Measurements from ENCODE around the gene IPO9. TPM values are rescaled to one million over a fixed set of nuclear protein-coding genes. Genes with fewer than 3 reads are reported as not detected.

Gene IPO9
- total RNA-seq, 1 donor from 2014 or later, result 47.1 TPM

GRCh38 chr1:201793306-201793925, 35.5 kb upstream of the IPO9 start:
- Mint-ChIP-seq H3K4me1 (ENCODE audit: low read depth) (peaks cover 58% of the 10 kb centered on the region), H3K36me3 (ENCODE audit: low read depth) (peaks cover 66% of the 10 kb centered on the region), H3K27ac (ENCODE audit: unreplicated experiment) (no peak overlapping the region), H3K4me3 (ENCODE audit: unreplicated experiment) (no peak overlapping the region), H3K9me3 (ENCODE audit: low read depth) (no peaks in the 10 kb centered on the region), H3K27me3 (ENCODE audit: low read depth) (no peaks in the 10 kb centered on the region)
- TF ChIP-seq, protein P1, sequence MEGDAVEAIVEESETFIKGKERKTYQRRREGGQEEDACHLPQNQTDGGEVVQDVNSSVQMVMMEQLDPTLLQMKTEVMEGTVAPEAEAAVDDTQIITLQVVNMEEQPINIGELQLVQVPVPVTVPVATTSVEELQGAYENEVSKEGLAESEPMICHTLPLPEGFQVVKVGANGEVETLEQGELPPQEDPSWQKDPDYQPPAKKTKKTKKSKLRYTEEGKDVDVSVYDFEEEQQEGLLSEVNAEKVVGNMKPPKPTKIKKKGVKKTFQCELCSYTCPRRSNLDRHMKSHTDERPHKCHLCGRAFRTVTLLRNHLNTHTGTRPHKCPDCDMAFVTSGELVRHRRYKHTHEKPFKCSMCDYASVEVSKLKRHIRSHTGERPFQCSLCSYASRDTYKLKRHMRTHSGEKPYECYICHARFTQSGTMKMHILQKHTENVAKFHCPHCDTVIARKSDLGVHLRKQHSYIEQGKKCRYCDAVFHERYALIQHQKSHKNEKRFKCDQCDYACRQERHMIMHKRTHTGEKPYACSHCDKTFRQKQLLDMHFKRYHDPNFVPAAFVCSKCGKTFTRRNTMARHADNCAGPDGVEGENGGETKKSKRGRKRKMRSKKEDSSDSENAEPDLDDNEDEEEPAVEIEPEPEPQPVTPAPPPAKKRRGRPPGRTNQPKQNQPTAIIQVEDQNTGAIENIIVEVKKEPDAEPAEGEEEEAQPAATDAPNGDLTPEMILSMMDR (IDR thresholded peaks at IDR 0.05), result peak; percentile 35
- DNase-seq (ENCODE audit: low spot score), result no peak

DNA sequence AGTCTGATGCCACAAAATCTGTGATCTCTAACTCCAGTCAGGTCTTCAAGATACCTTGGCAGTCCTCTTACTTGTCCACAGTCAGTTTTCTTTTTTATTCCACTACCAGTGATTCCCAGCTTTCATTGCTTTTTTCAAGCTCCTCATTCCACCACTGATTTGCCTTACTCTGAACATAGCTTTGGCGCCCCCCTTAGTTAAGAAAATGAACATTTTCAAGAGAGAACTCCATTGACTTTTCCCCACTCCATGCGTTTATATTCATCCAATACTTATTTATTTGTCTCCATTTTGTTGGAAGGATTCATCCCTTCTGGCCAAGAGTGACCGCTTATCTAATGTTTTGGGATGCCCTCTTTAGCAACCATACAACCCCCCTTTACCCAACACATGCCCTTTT, 33.9 kb upstream of the IPO9 start:
- H3K27ac Mint-ChIP-seq (ENCODE audit: unreplicated experiment), result peak overlapping the region; percentile 85
- no peaks in the 10 kb centered on the region for H3K27me3 Mint-ChIP-seq (ENCODE audit: low read depth)
- no peak overlapping the region for H3K4me3 Mint-ChIP-seq (ENCODE audit: unreplicated experiment)
- TF ChIP-seq, protein P1 (IDR thresholded peaks at IDR 0.05), result peak; percentile 82
- H3K36me3 Mint-ChIP-seq (ENCODE audit: low read depth), result peaks cover 53% of the 10 kb centered on the region
- no peaks in the 10 kb centered on the region for H3K9me3 Mint-ChIP-seq (ENCODE audit: low read depth)
- H3K4me1 Mint-ChIP-seq (ENCODE audit: low read depth), result peaks cover 42% of the 10 kb centered on the region
- DNase-seq (ENCODE audit: low spot score), result no peak

- H3K36me3 Mint-ChIP-seq (ENCODE audit: low read depth), result peaks cover 56% of the 10 kb centered on the region
- H3K9me3 Mint-ChIP-seq (ENCODE audit: low read depth), result no peaks in the 10 kb centered on the region
- TF ChIP-seq, protein P1 (IDR thresholded peaks at IDR 0.05), result no peak
Observed at GRCh38 chr1:201800246-201800645, 28.7 kb upstream of the IPO9 start.

GRCh38 chr1:201806801-201807200, 22.2 kb upstream of the IPO9 start:
- TF ChIP-seq, protein P1 (IDR thresholded peaks at IDR 0.05), result no peak
- no peaks in the 10 kb centered on the region for H3K9me3 Mint-ChIP-seq (ENCODE audit: low read depth)
- peaks cover 70% of the 10 kb centered on the region for H3K36me3 Mint-ChIP-seq (ENCODE audit: low read depth)
- H3K27me3 Mint-ChIP-seq (ENCODE audit: low read depth), result no peaks in the 10 kb centered on the region
- no peak overlapping the region for H3K4me3 Mint-ChIP-seq (ENCODE audit: unreplicated experiment)
- H3K27ac Mint-ChIP-seq (ENCODE audit: unreplicated experiment), result peak overlapping the region; percentile 33
- no peak for DNase-seq (ENCODE audit: low spot score)
- H3K4me1 Mint-ChIP-seq (ENCODE audit: low read depth), result no peaks in the 10 kb centered on the region

More at GRCh38 chr1:201800246-201800645, 28.7 kb upstream of the IPO9 start:
- Mint-ChIP-seq H3K4me1 (ENCODE audit: low read depth) (peaks cover 7% of the 10 kb centered on the region), H3K27me3 (ENCODE audit: low read depth) (no peaks in the 10 kb centered on the region), H3K27ac (ENCODE audit: unreplicated experiment) (no peak overlapping the region), H3K4me3 (ENCODE audit: unreplicated experiment) (no peak overlapping the region)
- no peak for DNase-seq (ENCODE audit: low spot score)

- TF ChIP-seq, protein P1 (IDR thresholded peaks at IDR 0.05), result no peak
- H3K27ac Mint-ChIP-seq (ENCODE audit: unreplicated experiment), result no peak overlapping the region
- no peak overlapping the region for H3K4me3 Mint-ChIP-seq (ENCODE audit: unreplicated experiment)
- H3K4me1 Mint-ChIP-seq (ENCODE audit: low read depth), result no peaks in the 10 kb centered on the region
- H3K36me3 Mint-ChIP-seq (ENCODE audit: low read depth), result peaks cover 75% of the 10 kb centered on the region
- H3K27me3 Mint-ChIP-seq (ENCODE audit: low read depth), result no peaks in the 10 kb centered on the region
- no peaks in the 10 kb centered on the region for H3K9me3 Mint-ChIP-seq (ENCODE audit: low read depth)
- DNase-seq (ENCODE audit: low spot score), result no peak
Observed at GRCh38 chr1:201807958-201808632, 20.9 kb upstream of the IPO9 start.
